GM19193 (cell line): ENCODE measurements around the gene POP5.
A peak's percentile ranks its signal among the peaks of the same experiment; 100 is the strongest.

Source experiments
- POLR2A ChIP-seq: IDR thresholded peaks from 4 replicates; pipeline ENCODE4 v1.6.1; 2011; ENCODE audit not compliant: insufficient read depth, insufficient read length; ENCODE audit errors: extremely low read depth

POP5 gene, protein sequence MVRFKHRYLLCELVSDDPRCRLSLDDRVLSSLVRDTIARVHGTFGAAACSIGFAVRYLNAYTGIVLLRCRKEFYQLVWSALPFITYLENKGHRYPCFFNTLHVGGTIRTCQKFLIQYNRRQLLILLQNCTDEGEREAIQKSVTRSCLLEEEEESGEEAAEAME

DNA sequence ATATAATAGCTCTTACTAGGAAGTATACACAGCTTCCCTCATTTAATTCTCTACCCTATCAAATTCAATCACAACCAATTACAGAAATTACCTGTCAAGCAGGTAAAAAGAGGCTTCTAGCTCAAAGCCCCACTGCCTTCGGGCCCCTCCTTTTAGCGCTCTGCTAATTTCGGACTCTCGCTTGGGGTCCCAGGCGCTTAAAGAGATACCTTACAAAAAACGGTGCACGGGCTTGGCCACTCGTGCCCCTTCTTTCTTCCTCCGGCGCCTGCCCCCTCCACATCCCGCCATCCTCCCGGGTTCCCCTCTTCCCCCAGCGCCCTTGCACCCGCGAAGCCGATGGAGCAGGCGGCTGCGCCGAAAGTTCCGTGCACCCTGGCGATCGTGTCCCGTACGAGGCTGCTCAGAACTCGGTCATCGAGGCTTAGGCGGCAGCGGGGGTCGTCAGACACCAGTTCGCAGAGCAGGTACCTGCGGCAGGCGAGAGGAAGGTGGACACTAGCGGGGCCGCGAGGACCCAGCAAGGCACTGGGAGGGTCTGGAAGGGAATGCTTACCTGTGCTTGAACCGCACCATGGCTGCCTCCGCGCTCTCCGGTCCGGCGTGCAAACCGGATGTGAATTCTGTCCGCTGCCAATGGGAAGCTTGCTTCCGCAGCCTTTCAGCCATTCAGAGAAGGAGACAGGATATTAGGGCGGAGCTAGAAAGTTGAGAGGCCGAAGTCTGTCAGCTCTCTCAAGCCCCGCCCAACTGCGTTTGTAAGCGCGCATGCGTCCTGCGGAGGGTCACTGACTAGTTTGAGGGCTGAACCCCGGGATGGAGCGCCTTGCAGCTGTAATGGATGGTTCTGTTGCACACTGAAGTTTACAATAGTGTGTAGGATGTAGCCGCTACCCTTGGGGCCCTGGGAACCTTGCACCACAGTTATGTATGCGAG is at the start of gene POP5:
Gene POP5 (minus strand): TSS at position 616 of the 937 bp plus-strand sequence. CDS start 40 bp downstream, at position 576.
- peak; percentile 96 for TF ChIP-seq POLR2A

DNA sequence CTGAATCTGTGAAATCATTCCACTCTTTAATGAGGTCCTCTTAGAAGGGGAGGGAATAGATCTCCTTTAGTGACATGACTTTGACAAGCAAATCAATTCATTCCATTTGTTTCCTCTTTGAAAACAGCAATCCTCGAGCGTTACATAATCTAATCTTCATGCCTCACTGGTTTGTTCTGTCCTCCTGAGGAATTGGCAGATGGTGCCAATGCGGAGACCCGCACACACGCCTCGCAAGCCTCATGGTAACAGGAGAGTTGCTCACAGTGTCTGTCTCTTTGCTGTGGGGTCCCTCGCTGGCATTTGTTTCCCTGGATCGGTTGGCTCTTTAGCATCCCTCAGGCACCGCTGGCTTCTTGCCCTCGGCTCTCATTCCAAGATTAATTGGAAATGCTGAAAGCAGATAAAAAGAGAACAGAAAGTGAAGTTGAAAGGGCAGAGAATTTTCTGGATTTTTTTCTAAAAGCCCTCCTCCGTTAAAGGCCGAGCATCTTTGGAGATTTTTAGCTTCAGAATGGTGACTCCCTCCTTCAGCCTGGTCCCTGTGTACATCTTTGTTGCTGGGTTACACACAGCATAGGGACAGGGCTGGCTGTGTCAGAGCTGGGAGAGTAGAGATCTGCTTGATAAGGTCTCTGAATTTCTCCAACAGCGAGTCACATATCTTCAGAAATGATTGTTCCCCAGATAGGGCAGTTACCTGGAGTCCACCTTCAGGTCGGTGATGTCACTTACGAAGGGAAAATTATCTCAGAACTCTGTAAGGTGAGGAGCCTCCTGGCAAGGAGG is 49.1 kb upstream of the POP5 start:
- no peak for TF ChIP-seq POLR2A

DNA sequence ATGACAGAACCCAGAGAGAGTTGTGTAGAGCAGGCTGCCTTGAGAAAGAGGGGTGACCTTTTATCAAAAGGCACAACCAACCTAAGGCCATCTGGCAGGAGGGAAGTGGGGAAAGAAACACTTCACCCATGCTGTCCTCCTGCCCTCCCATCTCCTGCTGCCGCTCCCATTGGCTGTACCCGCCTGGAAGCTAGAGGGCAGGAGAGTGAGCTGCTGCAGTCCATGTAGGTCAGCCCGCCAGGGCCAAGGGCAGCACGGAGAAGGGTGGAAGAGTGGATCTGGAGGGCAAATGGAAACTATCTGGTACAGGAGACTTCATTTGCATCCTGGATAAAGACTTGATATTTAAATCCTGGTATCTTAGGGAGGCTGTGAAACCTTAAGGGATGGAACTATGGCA is 47.7 kb upstream of the POP5 start:
- TF ChIP-seq POLR2A = no peak

DNA sequence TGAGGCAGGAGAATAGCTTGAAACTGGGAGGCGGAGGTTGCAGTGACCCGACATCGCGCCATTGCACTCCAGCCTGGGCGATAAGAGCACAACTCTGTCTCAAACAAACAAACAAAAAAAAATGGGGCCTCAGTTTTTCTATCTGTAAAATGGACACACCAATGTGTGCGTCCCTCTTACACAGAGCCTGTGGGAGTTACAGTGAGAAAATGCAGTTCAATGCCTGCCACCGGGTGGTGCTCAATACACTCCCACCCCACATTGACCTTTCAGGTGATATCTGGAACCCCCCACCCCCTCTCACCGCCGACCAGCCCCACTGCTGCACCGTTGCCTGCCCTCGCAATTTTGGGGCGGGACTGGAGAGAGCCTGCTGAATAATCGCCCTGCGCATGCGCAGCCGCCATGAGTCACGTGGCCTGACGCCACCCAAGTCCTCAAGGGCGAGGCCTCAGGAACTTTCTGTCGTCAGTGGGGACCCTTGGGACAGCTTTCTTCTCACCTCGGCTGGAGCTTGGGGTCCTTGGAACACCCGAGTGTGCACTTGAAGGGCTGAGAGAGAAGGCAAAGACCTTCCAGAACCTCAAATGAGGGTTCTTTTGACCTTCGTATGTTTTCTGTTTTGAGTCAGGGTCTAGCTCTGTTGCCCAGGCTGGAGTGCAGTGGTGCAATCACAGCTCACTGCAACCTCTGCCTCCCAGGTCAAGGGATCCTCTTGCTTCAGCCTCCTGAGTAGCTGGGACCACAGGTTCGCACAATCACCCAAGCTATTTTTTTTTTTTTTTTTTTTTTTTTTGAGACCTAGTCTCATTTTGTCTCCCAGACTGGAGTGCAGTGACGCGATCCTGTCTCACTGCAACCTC is 44.6 kb upstream of the POP5 start:
- TF ChIP-seq POLR2A = no peak

DNA sequence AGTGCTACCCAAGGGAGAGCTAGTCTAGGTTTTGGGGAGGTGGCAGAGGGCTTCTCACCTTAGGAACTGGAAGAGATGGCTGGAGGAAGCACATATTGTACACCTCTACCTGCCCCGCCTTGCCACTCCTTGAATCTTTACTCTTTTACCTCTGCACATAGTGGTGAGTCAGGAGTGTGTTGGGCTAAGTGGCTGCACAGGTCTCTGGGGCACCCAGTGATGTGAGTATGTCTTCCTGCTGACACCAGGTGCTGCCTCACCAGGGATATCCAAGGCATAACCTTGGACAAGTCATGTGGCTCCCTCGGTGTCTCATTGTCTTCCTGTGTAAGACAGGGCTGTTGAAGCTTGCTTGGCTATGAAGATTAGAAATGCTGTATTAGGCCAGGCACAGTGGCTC is 39.4 kb upstream of the POP5 start:
- TF ChIP-seq POLR2A = no peak

DNA sequence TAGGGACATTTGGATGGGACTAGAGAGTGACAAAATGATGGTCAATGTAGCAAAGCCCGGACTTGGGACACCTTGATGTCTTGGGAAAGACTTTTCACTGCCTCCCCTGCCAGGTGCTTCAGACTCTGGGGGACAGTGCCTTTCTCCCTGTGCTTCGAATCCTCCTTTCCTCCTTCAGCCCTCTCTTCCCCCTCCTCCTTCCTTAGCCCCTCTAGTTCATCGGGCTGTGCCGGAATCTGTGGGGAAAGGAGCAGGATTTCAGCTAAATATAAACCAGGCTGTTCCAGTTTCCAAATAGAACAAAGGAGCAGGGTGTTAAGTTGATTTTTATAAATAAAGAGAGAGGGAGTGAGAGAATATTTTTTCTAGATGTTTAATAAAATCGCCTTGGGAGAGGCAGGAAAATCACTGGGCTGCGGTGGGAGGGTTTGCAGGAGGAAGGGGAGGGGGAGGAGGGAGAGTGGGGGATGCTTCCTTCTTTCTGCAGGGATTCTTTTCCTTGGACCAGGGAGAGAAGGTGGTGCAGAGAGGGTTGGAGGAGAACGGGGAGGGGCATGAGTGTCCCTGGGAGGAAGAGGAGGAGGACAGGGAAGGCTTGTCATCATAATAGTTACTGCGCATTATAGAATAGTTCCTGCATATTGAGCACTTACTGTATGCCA is 37.9 kb upstream of the POP5 start:
- no peak for TF ChIP-seq POLR2A

DNA sequence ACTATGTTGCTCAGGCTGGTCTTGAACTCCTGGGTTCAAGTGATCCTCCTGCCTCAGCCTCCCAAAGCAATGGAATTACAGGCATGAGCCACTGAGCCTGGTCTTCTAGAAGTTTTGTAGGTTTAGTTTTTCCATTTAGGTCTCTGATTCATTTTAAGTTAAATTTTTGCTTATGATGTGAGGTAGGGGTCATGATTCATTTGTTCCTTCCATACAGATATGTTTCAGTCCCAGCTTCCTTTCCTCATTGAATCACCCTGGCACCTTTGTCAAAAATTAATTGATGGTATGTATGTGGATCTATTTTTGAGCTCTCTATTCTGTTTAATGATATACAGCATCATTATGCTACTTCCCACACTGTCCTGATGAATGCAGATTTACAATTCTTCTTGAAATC is 33.6 kb upstream of the POP5 start:
- TF ChIP-seq POLR2A = no peak

DNA sequence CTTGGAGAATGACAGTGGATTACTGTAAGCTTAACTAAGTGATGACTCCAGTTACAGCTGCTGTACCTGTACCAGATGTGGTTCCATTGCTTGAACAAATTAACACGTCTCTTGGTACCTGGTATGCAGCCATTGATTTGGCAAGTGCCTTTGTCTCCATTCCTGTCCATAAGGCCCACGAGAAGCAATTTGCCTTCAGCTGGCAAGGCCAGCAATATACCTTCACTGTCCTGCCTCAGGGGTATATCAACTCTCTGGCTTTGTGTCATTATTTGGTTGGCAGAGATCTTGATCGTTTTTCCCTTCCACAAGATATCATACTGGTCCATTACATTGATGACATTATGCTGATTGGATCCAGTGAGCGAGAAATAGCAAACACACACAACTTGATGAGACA is 29.4 kb upstream of the POP5 start:
- no peak for TF ChIP-seq POLR2A

DNA sequence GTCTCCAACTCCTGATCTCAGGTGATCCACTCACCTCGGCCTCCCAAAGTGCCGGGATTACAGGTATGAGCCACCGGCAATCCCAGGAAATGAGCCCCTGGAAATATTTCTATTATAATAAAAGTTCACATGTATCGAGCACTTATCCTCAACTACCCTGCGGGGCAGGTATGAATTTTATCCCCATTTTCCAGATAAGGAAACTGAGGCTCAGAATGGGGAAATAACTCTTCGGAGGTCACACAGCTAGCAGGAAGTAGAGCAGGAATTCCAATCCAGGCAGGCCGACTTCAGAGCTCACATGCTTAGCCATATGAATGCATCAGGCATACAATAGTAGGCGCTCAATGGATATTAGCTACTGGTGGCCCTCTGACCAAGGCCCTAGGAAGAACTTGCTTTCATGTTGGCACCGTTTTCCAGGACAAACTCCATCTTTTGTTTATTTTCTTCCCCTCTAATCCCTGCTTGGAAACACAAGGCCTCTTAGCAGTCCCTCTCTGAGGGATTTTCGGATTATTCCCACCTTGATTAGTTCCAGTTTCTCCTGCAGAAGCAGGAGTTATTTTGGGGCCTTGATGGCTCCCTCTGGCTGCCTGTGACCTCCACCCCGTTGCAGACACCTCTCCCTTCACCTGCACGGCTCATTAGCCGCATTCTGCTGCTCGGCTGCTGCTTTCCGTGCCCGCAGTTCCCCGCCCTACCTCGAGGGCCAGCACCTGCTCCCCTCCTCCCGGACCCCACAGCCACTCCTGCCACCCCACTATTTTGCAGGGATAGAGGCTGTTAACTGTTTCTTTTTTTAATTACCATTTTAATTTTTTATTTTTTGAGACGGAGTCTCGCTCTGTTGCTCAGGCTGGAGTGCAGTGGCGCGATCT is 18.7 kb upstream of the POP5 start:
- TF ChIP-seq POLR2A = no peak

DNA sequence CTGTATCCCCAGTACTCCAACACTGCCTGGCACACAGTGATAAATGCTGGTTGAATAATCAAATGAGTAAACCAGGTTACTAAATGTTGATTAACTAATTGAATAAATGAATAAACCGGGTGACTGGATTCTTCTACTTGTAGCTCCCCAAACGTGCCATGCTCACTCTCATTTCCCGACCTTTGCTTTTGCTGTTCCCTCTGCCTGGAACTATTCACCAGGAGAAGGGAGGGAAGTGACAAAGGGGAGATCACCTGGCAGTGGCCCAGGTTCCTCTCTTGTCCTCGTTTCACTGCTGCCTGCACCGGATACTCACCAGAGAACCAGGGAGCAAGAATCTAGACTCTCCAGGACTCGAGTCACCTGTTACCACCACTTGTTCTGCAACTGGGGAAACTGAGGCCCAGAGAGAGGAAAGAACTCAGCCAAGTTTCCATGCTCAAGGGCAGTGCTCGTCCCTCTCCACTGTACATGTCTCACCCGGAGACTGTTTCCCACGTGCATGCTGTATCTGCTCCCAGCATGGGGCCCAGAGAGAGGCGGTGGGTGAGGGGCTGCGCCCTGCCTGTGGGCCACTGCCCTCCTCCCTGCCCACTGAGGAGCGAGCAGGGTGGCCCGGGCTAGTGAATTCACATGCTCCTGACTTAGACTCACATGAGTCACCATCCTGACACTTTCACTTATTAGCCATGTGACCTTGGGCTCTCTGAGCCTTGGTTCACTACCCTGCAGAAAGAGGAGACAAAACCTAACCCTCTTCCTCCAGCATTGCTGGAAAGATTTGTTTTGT is 17.7 kb upstream of the POP5 start:
- TF ChIP-seq POLR2A = no peak

DNA sequence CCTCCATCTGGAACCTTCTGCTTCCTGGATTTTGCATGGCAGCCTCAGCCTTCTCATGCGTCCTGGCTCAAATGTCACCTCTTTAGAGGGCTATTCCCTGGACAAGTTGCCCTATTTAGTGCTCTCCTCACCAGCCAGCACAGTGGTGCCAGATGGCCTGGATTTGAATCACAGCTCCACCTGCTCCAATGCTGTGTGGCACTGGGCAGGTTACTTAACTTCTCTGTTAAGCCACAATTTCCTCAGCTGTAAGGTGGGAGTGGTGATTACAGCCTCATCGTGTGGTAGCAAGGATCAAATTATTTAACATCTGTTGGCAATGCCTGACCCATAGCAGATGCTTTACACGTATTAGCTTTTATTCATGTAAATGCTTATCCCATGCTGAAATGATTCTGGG is 16.7 kb upstream of the POP5 start:
- TF ChIP-seq POLR2A = no peak

DNA sequence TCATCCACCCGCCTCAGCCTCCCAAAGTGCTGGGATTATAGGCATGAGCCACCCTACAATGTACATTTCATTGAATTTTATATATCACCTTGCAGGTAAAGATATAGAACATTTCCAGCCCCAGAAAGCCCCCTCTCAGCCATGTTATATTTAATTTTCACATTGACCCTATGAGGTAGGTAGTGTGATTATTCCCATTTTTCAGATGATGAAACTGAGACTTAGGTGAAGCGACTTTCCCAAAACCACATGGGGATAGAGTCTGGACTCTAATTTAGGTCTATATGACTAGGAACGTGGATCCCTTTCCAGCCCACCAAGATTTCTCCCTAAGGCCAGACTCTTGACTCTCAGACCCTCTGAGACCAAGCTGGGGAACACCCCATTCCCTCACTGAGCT is 15.7 kb upstream of the POP5 start:
- no peak for TF ChIP-seq POLR2A
